DMS79 (cell line): ENCODE results near the gene SLC38A11.
"Not testable (repeated sequence)": the region's sequence is repeated elsewhere in the genome, so short reads cannot be mapped to it uniquely, and the experiment has no call there.

Experiments
- DNase-seq: peaks from one replicate; lab custom pipeline; 2025; lab: John Stamatoyannopoulos, UW

SLC38A11 gene, protein sequence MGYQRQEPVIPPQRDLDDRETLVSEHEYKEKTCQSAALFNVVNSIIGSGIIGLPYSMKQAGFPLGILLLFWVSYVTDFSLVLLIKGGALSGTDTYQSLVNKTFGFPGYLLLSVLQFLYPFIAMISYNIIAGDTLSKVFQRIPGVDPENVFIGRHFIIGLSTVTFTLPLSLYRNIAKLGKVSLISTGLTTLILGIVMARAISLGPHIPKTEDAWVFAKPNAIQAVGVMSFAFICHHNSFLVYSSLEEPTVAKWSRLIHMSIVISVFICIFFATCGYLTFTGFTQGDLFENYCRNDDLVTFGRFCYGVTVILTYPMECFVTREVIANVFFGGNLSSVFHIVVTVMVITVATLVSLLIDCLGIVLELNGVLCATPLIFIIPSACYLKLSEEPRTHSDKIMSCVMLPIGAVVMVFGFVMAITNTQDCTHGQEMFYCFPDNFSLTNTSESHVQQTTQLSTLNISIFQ

DNA sequence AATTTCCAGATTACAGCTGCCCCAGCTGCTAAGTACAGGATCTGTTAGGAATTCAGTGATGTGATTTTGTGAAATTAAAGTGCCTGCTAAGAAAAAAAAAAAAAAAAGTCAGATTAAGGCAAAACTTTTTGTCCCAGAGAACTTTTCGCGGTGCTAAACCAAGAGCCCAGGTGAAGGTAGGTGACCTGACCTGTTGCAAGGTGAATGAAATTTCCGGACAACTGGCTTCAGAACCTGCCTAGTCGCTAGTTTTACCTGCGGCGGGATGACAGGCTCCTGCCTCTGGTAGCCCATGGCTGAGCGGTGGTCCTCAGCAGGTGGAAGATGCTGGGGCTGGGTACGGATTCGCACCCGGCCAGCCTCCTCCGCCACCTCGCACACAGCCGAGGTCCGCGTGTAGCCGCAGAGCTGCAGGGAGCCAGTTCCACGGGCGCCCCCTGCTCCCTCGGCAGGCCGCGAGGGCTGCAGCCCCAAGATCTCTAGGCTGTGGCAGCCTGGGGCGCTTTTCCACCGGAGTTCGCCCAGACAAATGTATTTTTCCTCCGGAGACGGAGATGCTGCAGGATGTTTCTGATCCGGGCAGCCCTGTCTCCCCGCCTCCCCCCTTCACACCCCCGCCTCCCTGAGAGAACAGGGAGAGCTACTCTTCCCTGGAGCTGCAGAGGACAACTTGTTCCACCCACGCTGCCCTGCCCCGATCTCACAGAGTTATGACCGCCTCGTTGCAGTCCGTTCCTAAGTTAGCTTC is at the start of gene SLC38A11:
Gene SLC38A11 (minus strand): TSS at position 572 of the 748 bp plus-strand sequence. CDS start 278 bp downstream, at position 294.
- DNase-seq: no peak

GRCh38 chr2:165003443-165004130 is 48.3 kb upstream of the SLC38A11 start:
- no peak for DNase-seq

- DNase-seq: no peak
These were observed 47.3 kb upstream of the SLC38A11 start for GRCh38 chr2:165002638-165003037.

- DNase-seq: not testable (repeated sequence)
These were observed 39.5 kb upstream of the SLC38A11 start for GRCh38 chr2:164994664-164995299.

GRCh38 chr2:164993287-164994016 is 38.1 kb upstream of the SLC38A11 start:
- no peak for DNase-seq

DNA sequence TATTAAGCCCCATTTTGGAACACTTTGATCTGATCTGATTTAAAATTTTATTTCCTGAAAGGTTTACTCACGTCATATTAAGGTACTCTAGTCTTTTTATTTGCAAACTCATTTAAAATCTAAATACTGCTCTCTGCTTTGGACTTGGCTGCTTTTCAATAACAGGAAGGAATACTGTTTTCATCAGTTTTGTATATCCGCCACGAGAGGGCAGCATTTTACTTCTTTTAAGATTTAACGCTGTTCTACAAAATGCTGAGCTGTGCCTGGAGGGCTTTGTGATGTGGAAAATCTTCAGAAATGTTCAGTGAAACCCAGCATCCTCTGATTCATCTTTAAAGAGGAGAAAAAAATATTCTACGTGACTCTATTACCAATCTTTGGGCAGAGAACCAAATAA is 37.5 kb upstream of the SLC38A11 start:
- peak; percentile 4 for DNase-seq

GRCh38 chr2:164992093-164992454 is 36.7 kb upstream of the SLC38A11 start:
- not testable (repeated sequence) for DNase-seq

GRCh38 chr2:164991361-164992092 is 36.2 kb upstream of the SLC38A11 start:
- DNase-seq: not testable (repeated sequence)

- not testable (repeated sequence) for DNase-seq
These were observed 35.6 kb upstream of the SLC38A11 start for GRCh38 chr2:164990953-164991352.

GRCh38 chr2:164988805-164989204 is 33.5 kb upstream of the SLC38A11 start:
- not testable (repeated sequence) for DNase-seq

GRCh38 chr2:164986027-164986426 is 30.7 kb upstream of the SLC38A11 start:
- not testable (repeated sequence) for DNase-seq

DNA sequence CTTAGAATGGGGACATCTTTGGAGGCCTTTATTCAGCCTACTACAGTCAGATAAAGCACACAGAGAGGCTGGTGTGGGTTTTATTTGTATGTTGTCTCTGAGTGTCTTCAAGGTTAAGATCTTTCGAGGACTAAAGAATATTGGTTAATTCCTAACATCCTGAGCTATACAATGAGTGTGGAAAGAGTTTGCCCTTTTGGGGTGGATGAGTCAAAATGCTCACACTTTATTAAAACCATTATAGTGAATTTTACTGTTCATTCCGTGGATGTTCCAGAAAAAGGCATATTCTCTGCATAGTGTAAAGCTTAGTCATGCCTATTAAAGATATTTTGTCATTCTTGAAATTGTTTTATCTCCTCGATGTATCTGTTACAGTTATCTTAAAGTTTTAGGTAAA is 29.1 kb upstream of the SLC38A11 start:
- no peak for DNase-seq

GRCh38 chr2:164981217-164981990 is 26.1 kb upstream of the SLC38A11 start:
- no peak for DNase-seq

- not testable (repeated sequence) for DNase-seq
These were observed 25.4 kb upstream of the SLC38A11 start for GRCh38 chr2:164980688-164981087.

DNA sequence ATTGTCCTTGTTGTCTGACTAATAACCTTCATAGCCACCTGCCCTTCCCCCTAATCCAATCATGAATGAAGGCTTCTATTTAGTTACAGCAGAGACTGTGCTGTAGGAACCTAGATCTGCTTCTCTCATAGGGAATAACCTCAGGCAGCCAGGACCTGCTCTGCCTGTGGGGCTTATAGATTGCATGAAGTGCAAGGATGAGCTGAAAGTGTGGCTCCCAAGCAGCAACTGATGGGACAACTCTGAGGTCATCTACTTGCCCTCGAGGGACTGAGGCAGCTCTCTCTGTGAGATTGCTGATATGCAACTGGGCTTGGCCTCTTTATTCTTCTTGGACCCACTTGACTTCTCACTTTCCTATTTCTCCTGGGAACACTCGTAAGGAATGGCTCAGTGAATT is 23.8 kb upstream of the SLC38A11 start:
- no peak for DNase-seq

- DNase-seq: not testable (repeated sequence)
These were observed 21.6 kb upstream of the SLC38A11 start for GRCh38 chr2:164976875-164977470.

DNA sequence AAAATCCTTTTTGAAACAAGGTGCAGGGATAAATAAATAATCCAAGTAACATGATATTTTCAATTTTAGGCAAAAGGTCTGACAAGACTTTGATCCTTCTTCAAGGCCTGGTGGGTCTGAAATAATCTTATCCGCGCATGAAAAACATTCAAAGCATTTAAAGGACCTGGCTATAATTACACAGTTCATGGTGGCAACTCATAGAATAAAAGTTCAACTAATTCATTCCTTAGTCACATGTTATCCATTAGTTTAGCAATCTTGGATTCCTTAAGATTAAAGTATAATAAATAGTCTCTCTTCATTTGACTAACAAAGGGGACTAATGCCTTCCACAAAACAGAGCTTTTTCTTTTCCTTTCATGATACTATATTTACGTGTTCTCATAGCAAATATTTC is 21.0 kb upstream of the SLC38A11 start:
- no peak for DNase-seq

DNA sequence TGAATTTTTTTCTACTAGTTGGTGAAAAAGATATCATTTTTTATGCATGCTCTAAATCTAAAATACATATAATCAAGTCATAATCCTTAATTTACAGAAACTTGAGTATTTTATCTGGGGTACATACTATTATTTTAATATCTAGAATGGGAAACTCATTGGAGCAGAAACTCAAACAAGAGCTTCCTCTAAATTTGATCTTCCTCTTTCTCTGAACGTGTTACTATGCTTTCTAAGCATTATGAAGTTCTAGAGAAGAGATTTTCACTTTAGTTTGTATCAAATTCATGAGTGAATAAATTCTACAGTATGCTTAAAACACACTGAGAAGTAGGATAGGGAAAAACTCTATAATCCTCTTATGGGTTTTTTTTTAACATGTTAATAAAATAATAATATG is 20.6 kb upstream of the SLC38A11 start:
- no peak for DNase-seq

DNA sequence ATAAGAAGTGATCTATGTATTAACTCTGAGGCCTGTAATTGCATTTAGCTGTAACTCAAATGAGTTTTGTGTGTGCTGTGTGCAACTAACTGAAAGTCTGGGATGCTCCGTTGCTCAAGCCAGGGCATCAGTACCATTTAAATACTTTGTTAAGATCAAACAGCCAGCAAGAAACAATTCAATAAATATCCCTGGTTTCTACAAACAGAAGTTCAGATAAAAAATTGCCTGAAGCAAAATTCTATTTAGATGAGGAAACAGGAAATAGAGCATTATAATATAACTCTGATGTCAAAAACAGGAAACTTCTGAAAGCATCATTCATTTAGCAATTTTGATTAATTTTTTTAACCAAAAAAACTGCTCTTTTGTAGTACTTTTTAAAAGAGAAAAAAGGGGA is 18.9 kb upstream of the SLC38A11 start:
- no peak for DNase-seq
